Small intestine (tissue), 7 donors: ENCODE results near the gene NRXN3. TPM values are rescaled to one million over a fixed set of nuclear protein-coding genes. Genes with fewer than 3 reads are reported as not detected.

Source experiments
- DNase-seq, 2 donors: peaks; one replicate each; pipeline versions ENCODE4 v3.0.0 to v3.0.0-alpha.2; 2013
- FAIRE-seq: peaks from 2 replicates; lab custom pipeline; 2012; peaks lifted over from hg19 to GRCh38; lab: Jason Lieb, UNC
- H3K27ac ChIP-seq, 3 donors: one replicate each; pipeline ENCODE4 v1.5.1; 2013; ENCODE audit warnings: low read length in 2 of 3, mild to moderate bottlenecking in 2 of 3, control low read depth in 1 of 3, inconsistent platforms in 1 of 3, low read depth in 1 of 3, moderate library complexity in 1 of 3
- H3K27me3 ChIP-seq, 3 donors: one replicate each; pipeline ENCODE4 v1.6.1; 2013; ENCODE audit warnings: low read length in 3 of 3, inconsistent platforms in 1 of 3; ENCODE audit not compliant: control insufficient read depth in 3 of 3, insufficient read depth in 3 of 3
- H3K36me3 ChIP-seq, 3 donors: one replicate each; pipeline ENCODE4 v1.6.1; 2013; ENCODE audit warnings: low read length in 3 of 3, inconsistent platforms in 1 of 3, low read depth in 1 of 3, mild to moderate bottlenecking in 1 of 3, moderate library complexity in 1 of 3; ENCODE audit not compliant: control insufficient read depth in 3 of 3, insufficient read depth in 2 of 3
- H3K4me1 ChIP-seq, 3 donors: one replicate each; pipeline ENCODE4 v1.6.1; 2013; ENCODE audit warnings: low read length in 2 of 3, inconsistent platforms in 1 of 3, low read depth in 1 of 3, mild to moderate bottlenecking in 1 of 3, moderate library complexity in 1 of 3; ENCODE audit not compliant: control insufficient read depth in 3 of 3, insufficient read depth in 2 of 3
- H3K4me3 ChIP-seq, 3 donors: one replicate each; pipeline ENCODE4 v1.5.1; 2013; ENCODE audit warnings: low read length in 3 of 3, control low read depth in 1 of 3, inconsistent platforms in 1 of 3, low read depth in 1 of 3, mild to moderate bottlenecking in 1 of 3, moderate library complexity in 1 of 3
- H3K9me3 ChIP-seq, 2 donors: one replicate each; pipeline ENCODE4 v1.6.1; 2013; ENCODE audit warnings: low read depth in 1 of 2, low read length in 1 of 2; ENCODE audit not compliant: control insufficient read depth in 2 of 2, insufficient read depth in 1 of 2
- WGBS, 3 donors: extraction: QIAGEN DNeasy Blood & Tissue Kit; methylation state at CpG; one replicate each; pipeline ENCODE4 v1.1.7; 2013; 5-methylcytosine and 5-hydroxymethylcytosine counted together
- polyA plus RNA-seq, 4 donors: library from polyadenylated mRNA; stranded (reverse) in 3 of 4; unstranded in 1 of 4; fragments of 200-250 nt in 3 of 4; fragments of 120-200 nt in 1 of 4; gene quantifications; one replicate each; pipeline versions ENCODE4 v1.2.1 to v1.2.3, GENCODE V29; 2013
- donor health status: healthy with polysubstance abuse.
- donor health status: control.
- donor health status: control.
- donor health status: Bipolar disorder and iron deficiency.
- donor health status: healthy.

The NRXN3 gene
- polyA plus RNA-seq, 4 donors = 2.3 TPM; not detected in 2

DNA sequence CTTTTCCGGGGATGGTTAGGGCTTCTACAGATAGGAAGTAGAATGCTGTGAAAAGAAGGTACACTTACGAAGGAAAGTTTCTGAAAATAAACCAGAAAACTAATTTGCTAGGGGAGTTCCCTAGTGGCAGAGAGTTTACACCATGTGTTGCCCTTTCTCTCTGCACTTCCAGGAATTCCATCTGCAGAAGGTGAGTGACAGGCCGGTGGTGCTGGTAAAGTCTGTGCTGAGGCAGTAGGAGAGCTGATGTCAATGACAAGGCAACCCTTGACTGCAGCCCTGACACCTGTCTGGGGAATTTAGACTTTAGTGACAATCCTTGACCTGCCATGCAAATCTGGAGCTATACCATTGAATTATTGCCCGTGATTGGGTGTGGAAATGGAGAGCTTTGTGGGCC is 687.8 kb downstream of the NRXN3 start:
- Histone ChIP-seq H3K27me3 (no peaks in the 10 kb centered on the region), H3K9me3 (no peaks in the 10 kb centered on the region), H3K36me3 (no peaks in the 10 kb centered on the region), H3K27ac (no peak overlapping the region), H3K4me3 (no peak overlapping the region), H3K4me1 (no peaks in the 10 kb centered on the region)
- DNase-seq (no peak), FAIRE-seq (no peak)
- WGBS, 3 donors = 56 to 63% (median 60%) methylated on average over 4 of the region's 4 CpGs

DNA sequence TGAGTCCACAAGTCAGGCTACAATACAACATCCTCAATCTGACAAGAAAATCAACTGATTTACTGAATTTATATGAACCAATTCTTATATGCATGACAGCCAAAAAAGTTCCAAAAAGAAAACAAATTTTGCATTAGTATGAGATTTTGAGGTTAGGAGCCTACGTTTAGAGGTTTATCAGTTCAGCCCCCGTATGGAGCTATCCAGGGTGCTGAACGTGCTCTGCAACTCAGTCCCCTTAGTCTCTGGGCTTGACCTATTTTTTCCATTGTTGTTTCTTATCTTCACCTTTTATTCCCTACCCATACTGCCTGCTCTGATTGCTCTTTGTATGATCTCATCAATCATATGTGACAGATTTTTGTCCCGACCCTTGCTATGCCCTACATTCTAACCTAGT is 693.0 kb downstream of the NRXN3 start:
- peak in 1 of 2 donors; percentile 32 for DNase-seq
- FAIRE-seq = no peak
- H3K4me1 ChIP-seq = no peaks in the 10 kb centered on the region
- no peaks in the 10 kb centered on the region for H3K27me3 ChIP-seq
- no peaks in the 10 kb centered on the region for H3K9me3 ChIP-seq
- H3K36me3 ChIP-seq = no peaks in the 10 kb centered on the region
- H3K4me3 ChIP-seq = no peak overlapping the region
- no peak overlapping the region for H3K27ac ChIP-seq
- 5 to 8% (median 6%) methylated on average over 4 of the region's 4 CpGs for WGBS, 3 donors

DNA sequence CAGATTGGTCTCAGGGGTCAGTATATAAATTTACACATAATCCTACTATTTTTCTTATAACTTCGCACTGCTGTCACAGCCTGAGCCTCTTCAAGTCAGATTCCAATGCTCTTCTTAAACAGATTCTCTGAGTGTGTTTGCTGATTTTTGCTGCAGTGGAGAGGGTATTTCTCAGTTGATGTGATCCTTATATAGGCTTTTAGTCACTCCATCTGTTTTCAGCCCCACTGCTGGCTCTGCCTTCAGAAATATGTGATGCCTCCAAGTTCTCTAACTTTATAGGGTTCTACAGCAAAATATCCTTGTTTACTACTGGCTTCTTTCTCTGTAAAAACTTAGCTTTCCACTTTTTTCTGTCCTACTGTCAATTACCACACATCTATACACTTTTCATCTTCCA is 702.7 kb downstream of the NRXN3 start:
- Histone ChIP-seq H3K4me1 (no peaks in the 10 kb centered on the region), H3K4me3 (no peak overlapping the region), H3K9me3 (no peaks in the 10 kb centered on the region), H3K27ac (no peak overlapping the region), H3K27me3 (no peaks in the 10 kb centered on the region), H3K36me3 (no peaks in the 10 kb centered on the region)
- DNase-seq (no peak), FAIRE-seq (no peak)
- 86 to 100% (median 87%) methylated on average over 1 of the region's 1 CpG for WGBS, 3 donors

DNA sequence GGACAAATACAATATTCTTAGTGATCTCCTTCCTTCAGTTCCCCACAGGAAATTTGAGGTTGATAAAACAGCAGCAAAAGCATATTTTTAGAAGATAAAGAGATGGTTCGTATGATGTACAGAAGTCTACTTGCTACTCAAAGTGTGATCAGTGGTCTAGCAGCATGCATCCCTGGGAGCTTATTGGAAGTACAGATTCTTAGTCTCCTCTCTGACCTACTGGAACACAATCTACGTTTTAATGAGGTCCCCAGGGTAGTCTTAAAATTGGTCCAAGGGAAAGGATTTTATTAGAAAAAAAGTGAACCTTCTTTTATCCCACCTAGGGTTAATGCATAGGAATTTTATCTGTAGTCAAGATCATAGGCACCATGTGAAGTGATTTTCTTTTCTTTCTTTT is 703.4 kb downstream of the NRXN3 start:
- no peak for DNase-seq
- no peak overlapping the region for H3K4me3 ChIP-seq
- WGBS, 3 donors = 40 to 61% (median 48%) methylated on average over 2 of the region's 2 CpGs
- no peaks in the 10 kb centered on the region for H3K9me3 ChIP-seq
- H3K36me3 ChIP-seq = no peaks in the 10 kb centered on the region
- no peaks in the 10 kb centered on the region for H3K4me1 ChIP-seq
- no peaks in the 10 kb centered on the region for H3K27me3 ChIP-seq
- H3K27ac ChIP-seq = no peak overlapping the region
- FAIRE-seq = no peak

DNA sequence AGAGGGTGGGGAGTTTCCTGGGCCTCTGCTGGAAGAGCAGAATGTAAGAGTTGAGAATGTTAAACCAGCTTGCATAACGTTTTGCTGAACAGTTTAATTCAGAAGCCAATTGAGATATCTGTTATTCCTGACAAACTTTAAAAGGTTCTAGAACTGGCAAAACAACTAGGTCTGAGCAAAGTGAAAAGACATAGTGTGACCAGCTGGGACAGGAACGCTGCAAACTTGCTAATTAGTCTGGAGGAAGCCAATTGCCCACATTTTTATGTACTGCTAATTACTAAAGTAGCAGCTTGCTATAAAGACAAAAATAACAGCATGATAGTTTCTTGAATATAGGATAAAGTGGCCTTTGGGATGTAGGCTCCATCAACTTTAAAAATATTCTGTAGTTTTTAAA is 704.9 kb downstream of the NRXN3 start:
- no peak overlapping the region for H3K27ac ChIP-seq
- no peak overlapping the region for H3K4me3 ChIP-seq
- WGBS, 3 donors = 29 to 35% (median 35%) methylated on average over 2 of the region's 2 CpGs
- H3K36me3 ChIP-seq = no peaks in the 10 kb centered on the region
- no peaks in the 10 kb centered on the region for H3K4me1 ChIP-seq
- DNase-seq = no peak
- no peak for FAIRE-seq
- no peaks in the 10 kb centered on the region for H3K9me3 ChIP-seq
- H3K27me3 ChIP-seq = no peaks in the 10 kb centered on the region

DNA sequence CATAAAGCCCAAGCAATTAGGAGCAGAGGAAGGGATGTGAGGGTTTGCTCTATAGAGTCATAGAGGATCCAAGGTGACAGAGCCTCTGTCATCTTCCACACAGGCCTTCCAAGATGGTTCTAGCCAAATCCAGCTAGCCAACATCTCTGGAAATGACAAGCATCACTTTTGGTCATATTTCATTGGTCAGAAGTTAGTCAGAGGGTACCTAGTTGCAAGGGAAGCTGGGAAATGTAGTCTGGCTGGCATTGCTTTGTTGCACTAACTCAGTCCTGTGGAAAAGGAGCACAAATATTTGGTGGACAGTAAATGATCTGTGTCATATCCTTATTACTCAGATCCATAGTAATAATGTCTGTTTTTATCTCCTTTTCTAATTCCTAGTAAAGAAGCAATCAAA is 715.7 kb downstream of the NRXN3 start:
- DNase-seq (no peak), FAIRE-seq (no peak)
- H3K27ac ChIP-seq = no peak overlapping the region
- H3K4me1 ChIP-seq = no peaks in the 10 kb centered on the region
- no peaks in the 10 kb centered on the region for H3K36me3 ChIP-seq
- H3K27me3 ChIP-seq = no peaks in the 10 kb centered on the region
- H3K9me3 ChIP-seq = peaks cover 0 to 3% of the 10 kb centered on the region in 2 donors
- no peak overlapping the region for H3K4me3 ChIP-seq

DNA sequence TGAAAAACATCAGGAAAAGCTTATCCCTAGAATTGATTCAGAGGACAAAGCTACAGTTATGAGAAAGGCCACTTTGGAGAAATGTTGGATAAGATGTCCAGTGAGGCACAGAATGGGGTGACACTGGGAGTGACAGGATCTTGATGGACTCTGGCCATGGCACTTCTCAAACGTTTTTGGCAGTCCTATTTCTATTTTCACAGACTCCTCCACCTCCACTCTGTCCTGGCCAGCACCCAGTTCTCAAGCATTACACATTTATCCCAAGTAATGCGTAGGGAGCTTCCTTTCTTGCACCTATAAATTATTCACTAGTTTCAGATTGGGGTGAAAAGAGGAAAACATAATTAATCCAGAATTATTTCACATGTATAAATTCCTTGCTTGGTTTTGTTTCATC is 727.3 kb downstream of the NRXN3 start:
- no peaks in the 10 kb centered on the region for H3K36me3 ChIP-seq
- no peaks in the 10 kb centered on the region for H3K27me3 ChIP-seq
- WGBS, 3 donors = 33 to 45% (median 35%) methylated on average over 2 of the region's 2 CpGs
- no peaks in the 10 kb centered on the region for H3K4me1 ChIP-seq
- no peak overlapping the region for H3K27ac ChIP-seq
- no peak for FAIRE-seq
- DNase-seq = no peak
- no peaks in the 10 kb centered on the region for H3K9me3 ChIP-seq
- no peak overlapping the region for H3K4me3 ChIP-seq

DNA sequence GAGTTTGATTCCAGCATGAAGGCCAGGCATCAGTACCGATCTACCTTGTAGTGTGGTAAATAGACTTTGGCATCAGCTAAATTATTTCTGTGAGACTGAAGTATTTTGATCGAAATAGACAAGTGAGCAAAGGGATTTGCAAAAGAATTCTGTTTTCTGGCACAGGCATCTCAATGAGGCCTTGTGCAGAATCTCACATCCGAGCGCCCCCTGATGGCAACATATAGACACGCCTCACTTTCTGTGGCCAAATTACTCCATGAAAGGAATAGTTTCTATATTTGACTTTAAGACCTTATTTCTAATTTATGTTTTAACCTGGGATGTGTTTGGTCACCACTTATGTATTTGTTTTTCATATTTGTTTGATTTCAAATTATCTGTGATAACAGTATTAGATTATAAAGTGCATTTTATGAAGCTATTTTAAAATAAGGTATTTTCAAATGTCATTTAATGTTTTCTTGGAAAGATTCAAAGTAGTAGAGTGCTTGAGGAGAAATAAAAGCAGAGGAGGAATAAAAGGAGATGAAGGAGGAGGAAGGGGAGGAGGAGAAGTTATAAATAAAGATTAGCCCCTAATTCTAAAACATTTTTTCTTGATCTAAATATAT is 731.9 kb downstream of the NRXN3 start:
- FAIRE-seq (no peak), DNase-seq (peak; percentile 10 to 11)
- Histone ChIP-seq H3K36me3 (no peaks in the 10 kb centered on the region), H3K4me1 (no peaks in the 10 kb centered on the region), H3K27me3 (no peaks in the 10 kb centered on the region), H3K4me3 (no peak overlapping the region), H3K9me3 (no peaks in the 10 kb centered on the region), H3K27ac (no peak overlapping the region)
- WGBS, 3 donors = 8 to 11% (median 8%) methylated on average over 5 of the region's 5 CpGs

DNA sequence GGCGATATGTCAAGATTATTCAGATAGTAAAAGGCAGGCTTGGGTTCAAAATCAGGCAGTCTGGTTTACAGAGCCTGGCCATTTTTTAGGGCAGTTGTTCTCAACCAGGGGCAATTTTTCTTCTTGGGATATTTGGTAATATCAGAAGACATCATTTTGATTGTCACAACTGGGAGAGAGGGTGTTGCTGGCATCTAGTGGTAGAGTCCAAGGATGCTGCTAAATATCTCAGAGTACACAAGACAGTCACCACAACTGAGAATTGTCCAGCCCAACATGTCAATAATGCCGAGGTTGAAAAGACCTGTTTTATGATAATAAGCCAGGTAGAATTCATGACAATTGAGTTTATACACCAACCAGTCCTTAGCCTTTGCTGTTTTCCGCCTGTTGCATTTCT is 733.9 kb downstream of the NRXN3 start:
- no peak for FAIRE-seq

More for the DNA sequence above, 733.9 kb downstream of the NRXN3 start:
- H3K27ac ChIP-seq = no peak overlapping the region
- H3K9me3 ChIP-seq = no peaks in the 10 kb centered on the region
- no peaks in the 10 kb centered on the region for H3K36me3 ChIP-seq
- no peaks in the 10 kb centered on the region for H3K4me1 ChIP-seq
- H3K27me3 ChIP-seq = no peaks in the 10 kb centered on the region
- H3K4me3 ChIP-seq = no peak overlapping the region
- DNase-seq = no peak
- WGBS, 3 donors = 69 to 77% (median 76%) methylated on average over 3 of the region's 3 CpGs
